HG03060 (cell line): ENCODE data around the gene COL8A2.

Experiments used
- ATAC-seq: cut with Tn5 transposase; IDR thresholded peaks from one replicate; pipeline ENCODE4 v1.9.1; 2021; ENCODE audit warnings: low read depth, moderate number of reproducible peaks; ENCODE audit not compliant: unreplicated experiment

The COL8A2 gene

GRCh38 chr1:36093226-36093625, 31.8 kb downstream of the COL8A2 start:
- ATAC-seq: no peak

GRCh38 chr1:36092798-36093185, 32.2 kb downstream of the COL8A2 start:
- ATAC-seq: no peak

GRCh38 chr1:36092166-36092797, 32.7 kb downstream of the COL8A2 start:
- no peak for ATAC-seq

- no peak for ATAC-seq
Observed at GRCh38 chr1:36091698-36092097, 33.3 kb downstream of the COL8A2 start.

- ATAC-seq: no peak
Observed at GRCh38 chr1:36091141-36091540, 33.9 kb downstream of the COL8A2 start.

- ATAC-seq: no peak
Observed at GRCh38 chr1:36089393-36090121, 35.5 kb downstream of the COL8A2 start.

GRCh38 chr1:36088577-36089392, 36.2 kb downstream of the COL8A2 start, which contains the start of gene ADPRS:
Gene ADPRS (plus strand): TSS chr1:36088892. CDS start chr1:36088905, 13 bp downstream.
- peak; percentile 76 for ATAC-seq

- peak; percentile 2 for ATAC-seq
Observed at GRCh38 chr1:36088265-36088576, 36.8 kb downstream of the COL8A2 start.

GRCh38 chr1:36087233-36088123, 37.5 kb downstream of the COL8A2 start:
- no peak for ATAC-seq

GRCh38 chr1:36086529-36087232, 38.3 kb downstream of the COL8A2 start:
- no peak for ATAC-seq

- ATAC-seq: no peak
Observed at GRCh38 chr1:36085686-36086526, 39.1 kb downstream of the COL8A2 start.

GRCh38 chr1:36085126-36085525, 39.9 kb downstream of the COL8A2 start:
- ATAC-seq: no peak

GRCh38 chr1:36084497-36085115, 40.4 kb downstream of the COL8A2 start:
- ATAC-seq: no peak

GRCh38 chr1:36083635-36084496, 41.2 kb downstream of the COL8A2 start, which contains the start of gene TEKT2:
Gene TEKT2 (plus strand): TSS chr1:36084094. CDS start chr1:36084922, 828 bp downstream.
- no peak for ATAC-seq

- no peak for ATAC-seq
Observed at GRCh38 chr1:36083219-36083618, 41.8 kb downstream of the COL8A2 start.

- ATAC-seq: no peak
Observed at GRCh38 chr1:36081926-36082485, 43.0 kb downstream of the COL8A2 start.

- no peak for ATAC-seq
Observed at GRCh38 chr1:36080801-36081200, 44.2 kb downstream of the COL8A2 start.
